ENCODE results near the gene RYR2. TPM values are rescaled to one million over a fixed set of nuclear protein-coding genes. Genes with fewer than 3 reads are reported as not detected.
"Not testable (repeated sequence)": the region's sequence is repeated elsewhere in the genome, so short reads cannot be mapped to it uniquely, and the experiment has no call there.

RYR2 gene
- total RNA-seq, 1 experiment from 2014 or later, result 4.7 TPM

DNA sequence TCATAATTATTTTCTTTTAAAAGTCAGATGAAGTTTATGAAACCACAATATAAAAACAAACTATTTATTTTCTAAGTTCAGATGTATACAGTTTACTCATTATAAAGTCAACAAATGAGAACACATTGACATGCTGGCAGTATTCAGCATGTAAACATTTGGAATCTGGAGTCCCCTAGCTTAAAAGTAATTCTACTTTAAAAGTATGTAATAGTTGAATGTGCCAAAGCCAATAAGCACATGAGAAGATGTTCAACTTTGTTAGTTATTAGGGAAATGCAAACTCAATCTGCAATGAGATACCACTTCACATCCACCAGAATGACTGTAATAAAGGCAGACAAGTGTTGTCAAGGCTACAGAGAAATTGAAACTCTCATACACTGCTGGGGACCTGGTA is 96.6 kb downstream of the RYR2 start:
- no peak for DNase-seq (ENCODE audit: extremely low read depth, low read depth)

- DNase-seq (ENCODE audit: extremely low read depth, low read depth), result no peak
These were observed 97.7 kb downstream of the RYR2 start for GRCh38 chr1:237139732-237140131.

DNA sequence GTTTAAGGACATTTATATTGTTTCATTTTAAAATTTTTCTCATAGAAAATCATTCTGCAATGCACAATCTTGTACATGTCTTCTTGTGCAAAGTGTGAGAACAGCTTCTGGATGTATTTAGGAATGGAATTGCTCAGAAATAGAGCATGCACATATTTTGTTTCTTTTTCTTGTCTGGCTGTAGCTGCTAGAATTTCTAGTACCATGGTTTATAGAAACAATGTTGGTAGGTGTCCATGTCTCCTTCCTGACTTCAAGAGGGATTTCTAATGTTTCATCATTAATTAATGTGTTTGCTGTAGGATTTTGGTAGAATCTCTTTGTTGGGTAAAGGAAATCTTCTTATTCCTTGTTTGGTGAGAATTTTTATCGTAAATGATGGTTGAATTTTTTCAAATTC is 99.0 kb downstream of the RYR2 start:
- no peak for DNase-seq (ENCODE audit: extremely low read depth, low read depth)

DNA sequence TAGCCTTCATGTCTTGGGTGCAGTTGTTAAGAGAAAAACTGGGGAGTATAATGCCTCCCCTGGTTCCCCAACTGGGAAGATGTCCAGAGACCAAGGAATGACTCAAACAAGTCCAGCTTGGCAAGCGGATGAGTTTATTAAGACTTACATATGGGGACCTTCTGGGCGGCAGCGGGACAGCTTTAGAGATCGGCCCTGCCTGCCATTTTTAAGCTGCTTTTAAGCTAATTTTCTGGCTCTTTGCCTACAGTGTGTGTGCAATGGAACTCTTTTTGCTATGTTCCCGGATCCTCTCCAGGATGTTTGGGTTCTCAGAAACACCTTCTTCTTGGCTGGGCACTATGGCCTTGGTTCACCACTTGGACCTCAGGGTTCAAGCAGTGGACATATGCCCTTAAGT is 99.5 kb downstream of the RYR2 start:
- DNase-seq (ENCODE audit: extremely low read depth, low read depth), result no peak

DNA sequence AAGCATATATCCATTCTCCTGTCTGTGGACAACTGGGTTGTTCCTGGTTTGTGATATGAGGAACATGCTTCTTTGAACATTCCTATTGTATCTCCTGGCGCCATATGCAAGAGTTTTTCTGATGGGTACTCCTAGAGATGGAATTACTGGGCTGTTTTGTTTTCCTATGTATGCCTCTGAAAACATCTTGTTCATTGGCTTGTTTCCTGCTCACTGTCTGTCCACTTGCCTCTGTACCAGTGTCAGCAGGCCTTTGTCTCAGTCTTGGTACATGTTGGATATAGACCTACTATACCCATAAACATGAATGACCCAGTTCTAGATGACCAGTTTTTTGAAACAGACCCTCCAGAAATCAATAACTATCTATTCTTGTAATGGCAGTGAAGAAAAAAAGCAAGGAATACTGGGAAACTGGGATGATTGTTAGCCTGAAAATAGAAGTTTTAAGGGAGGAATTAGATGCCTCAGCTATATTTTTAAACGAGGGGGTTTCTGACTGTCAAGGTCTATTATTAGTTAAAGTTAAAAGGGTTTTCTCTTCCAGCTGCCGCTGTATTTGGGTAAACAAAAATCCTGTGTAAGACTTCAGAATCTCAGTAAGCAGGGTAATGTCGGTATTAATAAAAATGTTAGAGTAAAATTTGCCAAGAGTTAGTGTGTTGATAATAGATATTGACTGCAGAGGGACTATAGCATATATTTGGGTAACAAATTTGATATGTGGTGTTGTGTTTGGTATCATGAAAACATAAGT is 103.6 kb downstream of the RYR2 start:
- DNase-seq (ENCODE audit: extremely low read depth, low read depth), result no peak

DNA sequence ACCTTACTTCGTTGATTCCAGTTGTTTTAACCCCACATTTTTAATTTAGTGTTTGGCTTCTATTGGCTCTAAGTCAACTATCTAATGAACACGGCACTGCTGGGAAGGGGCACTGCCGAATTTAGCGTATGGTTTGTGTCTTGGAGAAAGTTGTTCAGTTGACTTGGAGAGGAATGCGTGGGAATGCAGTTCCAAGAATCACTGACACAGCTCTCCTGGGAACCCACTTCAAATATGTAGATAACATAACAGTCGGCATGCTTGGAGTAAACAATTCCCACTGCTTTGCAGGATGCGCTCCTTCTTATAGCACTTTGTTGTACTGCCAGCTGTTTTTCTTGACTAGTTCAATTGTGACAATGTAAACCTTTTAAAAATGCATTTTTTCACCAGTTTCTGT is 104.3 kb downstream of the RYR2 start:
- no peak for DNase-seq (ENCODE audit: extremely low read depth, low read depth)

DNA sequence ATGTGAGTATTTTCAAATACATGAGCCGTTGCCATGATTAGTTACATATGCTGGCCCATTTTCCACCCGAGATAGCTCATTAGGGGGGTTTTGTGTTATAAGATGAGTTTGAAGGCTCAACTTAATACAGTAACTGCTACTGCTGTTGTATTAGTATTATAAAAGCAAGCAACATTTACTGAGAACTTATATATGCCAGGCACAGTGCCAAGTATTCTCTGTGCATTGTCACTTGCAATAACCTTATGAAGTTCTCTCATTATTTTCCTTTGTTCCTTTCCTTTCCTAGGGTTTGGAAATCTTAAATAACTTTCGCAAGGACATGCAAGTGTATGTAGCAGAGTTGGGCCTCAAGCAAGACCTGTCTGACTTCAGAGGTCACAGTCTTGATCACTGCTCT is 107.9 kb downstream of the RYR2 start:
- DNase-seq (ENCODE audit: extremely low read depth, low read depth), result no peak

DNA sequence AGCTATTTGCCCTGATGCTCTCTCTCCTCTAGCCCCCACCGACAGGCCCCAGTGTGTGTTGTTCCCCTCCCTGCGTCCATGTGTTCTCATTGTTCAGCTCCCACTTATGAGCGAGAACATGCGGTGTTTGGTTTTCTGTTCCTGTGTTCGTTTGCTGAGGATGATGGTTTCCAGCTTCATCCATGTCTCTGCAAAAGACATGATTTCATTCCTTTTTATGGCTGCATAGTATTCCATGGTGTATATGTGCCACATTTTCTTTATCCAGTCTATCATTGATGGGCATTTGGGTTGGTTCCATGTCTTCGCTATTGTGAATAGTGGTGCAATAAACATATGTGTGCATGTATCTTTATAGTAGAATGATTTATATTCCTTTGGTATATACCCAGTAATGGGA is 110.0 kb downstream of the RYR2 start:
- not testable (repeated sequence) for DNase-seq (ENCODE audit: extremely low read depth, low read depth)

GRCh38 chr1:237152506-237153335 is 110.7 kb downstream of the RYR2 start:
- DNase-seq (ENCODE audit: extremely low read depth, low read depth), result no peak

GRCh38 chr1:237154157-237154556 is 112.2 kb downstream of the RYR2 start:
- DNase-seq (ENCODE audit: extremely low read depth, low read depth), result no peak

GRCh38 chr1:237164406-237165352 is 122.7 kb downstream of the RYR2 start:
- no peak for DNase-seq (ENCODE audit: extremely low read depth, low read depth)

DNA sequence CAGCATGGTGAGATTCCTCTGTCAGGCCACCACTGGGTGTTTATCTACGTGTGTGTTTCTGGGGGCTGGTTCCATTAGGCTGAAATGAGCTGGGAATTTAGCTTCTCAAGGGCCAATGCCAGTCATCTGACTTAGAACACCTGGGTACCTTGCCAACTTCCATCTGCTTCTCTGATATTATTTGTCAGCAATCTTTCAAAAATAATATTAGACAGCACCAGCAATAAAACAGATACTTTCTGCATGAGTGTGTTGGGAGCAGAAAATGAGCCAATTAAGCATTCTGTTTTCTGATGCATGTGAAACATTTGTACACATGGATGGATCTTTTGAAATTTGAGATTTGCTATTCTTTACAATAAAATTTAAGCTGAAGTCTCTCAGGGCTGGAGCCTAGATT is 124.1 kb downstream of the RYR2 start:
- DNase-seq (ENCODE audit: extremely low read depth, low read depth), result no peak

- no peak for DNase-seq (ENCODE audit: extremely low read depth, low read depth)
These were observed 124.7 kb downstream of the RYR2 start for GRCh38 chr1:237166593-237167101.

- DNase-seq (ENCODE audit: extremely low read depth, low read depth), result no peak
These were observed 128.2 kb downstream of the RYR2 start for GRCh38 chr1:237170149-237170548.

- no peak for DNase-seq (ENCODE audit: extremely low read depth, low read depth)
These were observed 129.6 kb downstream of the RYR2 start for GRCh38 chr1:237171454-237172117.

- DNase-seq (ENCODE audit: extremely low read depth, low read depth), result no peak
These were observed 130.1 kb downstream of the RYR2 start for GRCh38 chr1:237172118-237172485.

GRCh38 chr1:237179503-237179902 is 137.5 kb downstream of the RYR2 start:
- no peak for DNase-seq (ENCODE audit: extremely low read depth, low read depth)

DNA sequence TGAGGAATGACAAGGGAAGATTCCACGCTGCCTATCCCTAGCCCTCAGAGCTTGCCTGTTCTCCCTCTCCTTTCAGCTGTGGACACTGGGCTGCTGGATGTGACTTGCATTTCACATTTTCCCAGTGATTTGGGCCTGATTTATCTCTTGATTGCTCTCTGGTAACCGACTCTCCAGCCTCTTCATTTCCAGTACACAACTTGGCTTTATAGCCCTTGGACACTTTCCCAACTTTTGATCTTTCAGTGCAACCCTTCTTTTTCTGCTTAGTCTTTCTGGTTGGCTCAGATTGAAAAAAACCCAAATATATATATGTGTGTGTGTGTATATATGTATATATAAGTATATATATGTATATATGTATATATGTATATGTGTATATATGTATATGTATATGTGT is 138.3 kb downstream of the RYR2 start:
- no peak for DNase-seq (ENCODE audit: extremely low read depth, low read depth)

DNA sequence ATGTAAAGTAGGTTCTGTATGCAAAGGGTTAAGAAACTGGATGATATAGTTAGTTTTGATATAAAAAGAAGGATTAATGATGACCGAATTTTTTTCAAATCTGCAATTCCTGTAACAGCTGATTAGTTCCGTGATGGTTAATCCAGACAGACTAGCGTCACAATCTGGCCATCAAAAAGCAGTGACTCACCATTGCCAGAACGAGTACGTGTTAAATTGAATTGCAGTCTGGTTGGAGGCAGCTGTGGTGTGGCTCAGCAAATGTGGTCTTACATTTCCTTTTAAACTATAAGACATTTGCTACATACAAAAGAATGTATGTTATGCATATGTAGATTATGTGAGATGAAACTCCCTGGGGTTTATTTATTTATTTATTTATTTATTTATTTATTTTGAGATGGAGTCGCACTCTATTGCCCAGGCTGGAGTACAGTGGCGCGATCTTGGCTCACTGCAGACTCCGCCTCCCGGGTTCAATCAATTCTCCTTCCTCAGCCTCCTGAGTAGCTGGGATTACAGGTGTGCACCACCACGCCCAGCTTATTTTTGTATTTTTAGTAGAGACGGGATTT is 139.8 kb downstream of the RYR2 start:
- DNase-seq (ENCODE audit: extremely low read depth, low read depth), result no peak

- DNase-seq (ENCODE audit: extremely low read depth, low read depth), result no peak
These were observed 142.1 kb downstream of the RYR2 start for GRCh38 chr1:237183963-237184540.
